Placental pericyte (primary cell): Measurements from ENCODE around the gene OTUB2. TPM values are rescaled to one million over a fixed set of nuclear protein-coding genes. Genes with fewer than 3 reads are reported as not detected.

Source experiments
- total RNA-seq: library from RNA; depleted of rRNA; stranded (reverse); fragments of >200 nt; gene quantifications from 2 replicates; pipeline ENCODE4 v1.2.3, GENCODE V29; 2012

OTUB2 gene
- 0.66 and 0.86 TPM in 2 replicates for total RNA-seq

GRCh38 chr14:94026173-94026888 is at the start of gene OTUB2:
TSS of gene OTUB2 (plus strand) at chr14:94026340. CDS start at chr14:94026538, 198 bp downstream.

DNA sequence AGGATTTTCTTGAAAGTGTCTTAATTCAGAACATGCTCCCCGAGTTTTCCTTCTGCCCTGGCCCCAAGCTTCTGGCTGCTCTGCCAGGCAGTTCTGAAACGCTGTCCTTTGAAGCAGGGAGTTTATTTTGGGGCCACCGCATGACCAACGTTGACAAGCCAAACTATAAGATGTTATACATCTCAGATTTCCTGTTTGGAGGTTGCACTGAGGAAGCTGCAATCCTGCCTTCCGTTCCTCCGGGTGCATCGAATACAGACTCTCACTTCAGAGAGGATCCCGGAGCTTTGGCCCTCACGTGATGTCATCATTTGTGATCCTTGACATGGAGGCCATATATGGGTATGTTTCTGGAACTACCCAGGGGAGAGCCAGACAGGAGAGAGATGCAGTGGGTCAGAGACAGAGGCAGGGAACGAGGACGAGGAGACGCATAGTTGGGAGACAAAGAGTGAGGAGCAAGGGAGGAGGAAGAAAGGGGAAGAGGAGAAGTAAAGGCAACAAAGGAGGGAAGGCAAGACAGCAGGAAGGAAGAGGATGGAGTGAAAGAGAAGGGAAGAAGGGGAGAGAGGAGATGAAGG is 49.6 kb upstream of the OTUB2 start, which contains the start of gene ASB2:
Gene ASB2 (minus strand): TSS at position 94 of the 581 bp plus-strand sequence. CDS start 12,031 bp downstream, outside the sequence.

GRCh38 chr14:93997082-93997481 is 29.1 kb upstream of the OTUB2 start, which contains the start of gene CCDC197:
TSS of gene CCDC197 (plus strand) at chr14:93997301. CDS start at chr14:93998132, 831 bp downstream.

GRCh38 chr14:94080621-94081385 is 54.7 kb downstream of the OTUB2 start, which contains the start of the genes DDX24 and IFI27L1:
TSS of gene DDX24 (minus strand) at chr14:94081202. CDS start at chr14:94079742, 1,460 bp downstream.
TSS of gene IFI27L1 (plus strand) at chr14:94081310. CDS start at chr14:94096938, 15,628 bp downstream.

Other genes with a start within 250 kb of the OTUB2 start
- gene PRIMA1, start 237.9 kb upstream of the OTUB2 start, total RNA-seq: not detected in 2 replicates
- gene FAM181A, start 99.0 kb upstream of the OTUB2 start, total RNA-seq: not detected in 2 replicates
- gene ASB2, start 49.8 kb upstream of the OTUB2 start, total RNA-seq: 1.1 TPM in 1 of 2 replicates, not detected in the other
- not detected in 2 replicates for gene CCDC197, start 29.0 kb upstream of the OTUB2 start, total RNA-seq
- 102 and 134 TPM in 2 replicates for gene DDX24, start 54.9 kb downstream of the OTUB2 start, total RNA-seq
- 4.6 and 10.7 TPM in 2 replicates for gene IFI27L1, start 55.0 kb downstream of the OTUB2 start, total RNA-seq
- 16.9 and 43.2 TPM in 2 replicates for gene IFI27, start 84.4 kb downstream of the OTUB2 start, total RNA-seq
- gene IFI27L2, start 103.3 kb downstream of the OTUB2 start, total RNA-seq: 61.5 and 62.6 TPM in 2 replicates
- 0.43 and 0.88 TPM in 2 replicates for gene PPP4R4, start 148.0 kb downstream of the OTUB2 start, total RNA-seq